Activated CD8-positive, alpha-beta T cell treated with anti-CD3 and anti-CD28 coated beads for 36 hours (primary cell): ENCODE results near the gene SPINK14. TPM values are rescaled to one million over a fixed set of nuclear protein-coding genes. Genes with fewer than 3 reads are reported as not detected.

Experiments used
- ATAC-seq: fragments of 200-7000 bp; cut with Tn5 transposase; one replicate; pipeline ENCODE4 v1.10.0; 2021; ENCODE audit warnings: mild to moderate bottlenecking, moderate library complexity
- CTCF ChIA-PET: fragments of 350-600 bp; sonication (Branson Sonifier 250); formaldehyde crosslinking; loops from one replicate; lab custom pipeline; 2021; ENCODE audit warnings: antibody characterized with exemption; lab: Charles Lee
- POLR2A ChIA-PET: fragments of 350-600 bp; sonication (Branson Sonifier 250); formaldehyde crosslinking; loops from one replicate; lab custom pipeline; 2021; ENCODE audit warnings: antibody characterized with exemption; lab: Charles Lee
- DNase-seq: peaks from one replicate; pipeline ENCODE4 v3.0.0-alpha.2; 2020
- H3K27ac Mint-ChIP-seq: one replicate; pipeline ENCODE4 v1.8.0; 2021; ENCODE audit warnings: mild to moderate bottlenecking, mixed read lengths
- H3K27me3 Mint-ChIP-seq: one replicate; pipeline ENCODE4 v1.8.0; 2021; ENCODE audit warnings: mixed read lengths
- H3K36me3 Mint-ChIP-seq: one replicate; pipeline ENCODE4 v1.8.0; 2021; ENCODE audit warnings: low read depth, mixed read lengths
- H3K4me1 Mint-ChIP-seq: one replicate; pipeline ENCODE4 v1.8.0; 2021; ENCODE audit warnings: low read depth, mixed read lengths
- H3K4me3 Mint-ChIP-seq: one replicate; pipeline ENCODE4 v1.8.0; 2021; ENCODE audit warnings: mild to moderate bottlenecking, moderate library complexity, mixed read lengths
- H3K9me3 Mint-ChIP-seq: one replicate; pipeline ENCODE4 v1.8.0; 2021; ENCODE audit warnings: mixed read lengths
- intact Hi-C: fragments of 100-400 bp; cut with micrococcal nuclease; formaldehyde crosslinking; loops from one replicate; pipeline ENCODE4 v1.10.0; 2022
- total RNA-seq, 2 experiments: library from RNA; stranded (reverse); gene quantifications; one replicate each; pipeline ENCODE4 v1.2.3, GENCODE V29; 2021
- TF ChIP-seq, protein P1 (sequence below): fragments of 200-600 bp; IDR thresholded peaks from one replicate; pipeline ENCODE4 v1.8.0; 2022; ENCODE audit warnings: antibody characterized with exemption, mild to moderate bottlenecking

Gene SPINK14
- total RNA-seq, 2 experiments from 2014 or later, result not detected

DNA sequence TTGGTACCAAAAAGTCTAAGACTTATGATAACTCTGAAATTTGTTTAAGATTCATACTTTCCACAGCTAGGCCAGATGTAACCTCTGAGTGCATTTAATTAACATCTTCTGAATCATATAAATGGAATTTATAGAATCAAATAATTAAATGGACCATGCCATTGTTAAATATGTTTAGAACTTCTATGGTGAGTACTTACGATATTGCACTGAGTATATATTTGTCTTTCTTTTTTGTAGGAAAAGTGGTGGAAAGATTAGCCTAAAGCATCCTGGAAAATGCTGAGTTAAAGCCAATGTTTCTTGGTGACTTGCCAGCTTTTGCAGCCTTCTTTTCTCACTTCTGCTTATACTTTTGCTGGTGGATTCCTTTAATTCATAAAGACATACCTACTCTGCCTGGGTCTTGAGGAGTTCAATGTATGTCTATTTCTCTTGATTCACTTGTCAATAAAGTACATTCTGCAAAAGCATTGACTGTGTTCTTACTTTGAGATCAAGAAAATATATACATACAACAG lies 46.4 kb downstream of the SPINK14 start:
- no peaks in the 10 kb centered on the region for H3K4me1 Mint-ChIP-seq
- ATAC-seq (no peak), DNase-seq (no peak)
- H3K36me3 Mint-ChIP-seq, result no peaks in the 10 kb centered on the region
- peaks cover 7% of the 10 kb centered on the region for H3K27me3 Mint-ChIP-seq
- intact Hi-C loops, result no loop called here
- ChIA-PET CTCF (no interaction called here), POLR2A (no interaction called here)
- H3K9me3 Mint-ChIP-seq, result no peaks in the 10 kb centered on the region
- no peak overlapping the region for H3K27ac Mint-ChIP-seq
- H3K4me3 Mint-ChIP-seq, result no peak overlapping the region
- TF ChIP-seq, protein P1, sequence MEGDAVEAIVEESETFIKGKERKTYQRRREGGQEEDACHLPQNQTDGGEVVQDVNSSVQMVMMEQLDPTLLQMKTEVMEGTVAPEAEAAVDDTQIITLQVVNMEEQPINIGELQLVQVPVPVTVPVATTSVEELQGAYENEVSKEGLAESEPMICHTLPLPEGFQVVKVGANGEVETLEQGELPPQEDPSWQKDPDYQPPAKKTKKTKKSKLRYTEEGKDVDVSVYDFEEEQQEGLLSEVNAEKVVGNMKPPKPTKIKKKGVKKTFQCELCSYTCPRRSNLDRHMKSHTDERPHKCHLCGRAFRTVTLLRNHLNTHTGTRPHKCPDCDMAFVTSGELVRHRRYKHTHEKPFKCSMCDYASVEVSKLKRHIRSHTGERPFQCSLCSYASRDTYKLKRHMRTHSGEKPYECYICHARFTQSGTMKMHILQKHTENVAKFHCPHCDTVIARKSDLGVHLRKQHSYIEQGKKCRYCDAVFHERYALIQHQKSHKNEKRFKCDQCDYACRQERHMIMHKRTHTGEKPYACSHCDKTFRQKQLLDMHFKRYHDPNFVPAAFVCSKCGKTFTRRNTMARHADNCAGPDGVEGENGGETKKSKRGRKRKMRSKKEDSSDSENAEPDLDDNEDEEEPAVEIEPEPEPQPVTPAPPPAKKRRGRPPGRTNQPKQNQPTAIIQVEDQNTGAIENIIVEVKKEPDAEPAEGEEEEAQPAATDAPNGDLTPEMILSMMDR, result no peak

GRCh38 chr5:148221508-148221907 lies 53.2 kb downstream of the SPINK14 start:
- ChIA-PET CTCF (no interaction called here), POLR2A (no interaction called here)
- Mint-ChIP-seq H3K9me3 (no peaks in the 10 kb centered on the region), H3K27me3 (peaks cover 10% of the 10 kb centered on the region), H3K36me3 (no peaks in the 10 kb centered on the region), H3K27ac (no peak overlapping the region), H3K4me1 (no peaks in the 10 kb centered on the region), H3K4me3 (no peak overlapping the region)
- intact Hi-C loops, result no loop called here
- ATAC-seq (no peak), DNase-seq (no peak)
- TF ChIP-seq, protein P1, result no peak

DNA sequence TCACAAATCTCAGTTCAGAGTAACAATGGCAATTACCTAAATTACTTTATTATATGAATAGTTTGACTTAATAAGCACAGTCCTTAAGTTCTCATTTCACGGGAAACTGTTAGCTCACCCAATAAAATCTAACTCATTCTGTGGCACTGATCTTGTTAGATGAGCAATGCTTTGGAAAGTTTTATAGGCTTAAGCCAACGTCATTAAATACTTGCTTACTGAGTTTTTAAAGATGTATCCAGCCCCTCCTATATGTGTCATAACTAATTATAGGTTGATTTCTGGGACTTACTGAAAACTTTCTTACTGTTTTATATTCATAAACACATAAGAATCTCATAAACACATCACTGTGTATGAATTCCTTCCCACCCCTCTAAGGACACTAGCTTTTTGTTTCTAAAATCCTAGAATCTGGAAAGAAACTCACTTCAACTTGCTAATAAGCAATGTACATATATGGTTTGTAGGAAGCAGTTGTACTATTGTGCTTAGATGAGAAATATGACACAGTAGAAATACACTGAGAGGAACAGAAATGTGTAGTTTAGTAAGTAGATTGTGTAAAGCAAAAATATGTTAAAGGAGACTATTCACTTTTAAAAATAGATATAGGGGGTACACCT lies 55.9 kb downstream of the SPINK14 start:
- POLR2A ChIA-PET, result no interaction called here

More for the DNA sequence above, 55.9 kb downstream of the SPINK14 start:
- Mint-ChIP-seq H3K4me1 (no peaks in the 10 kb centered on the region), H3K9me3 (no peaks in the 10 kb centered on the region), H3K4me3 (no peak overlapping the region), H3K27ac (no peak overlapping the region), H3K36me3 (no peaks in the 10 kb centered on the region), H3K27me3 (peaks cover 8% of the 10 kb centered on the region)
- intact Hi-C loops, result no loop called here
- CTCF ChIA-PET, result no interaction called here
- ATAC-seq (no peak), DNase-seq (no peak)
- TF ChIP-seq, protein P1, result no peak

Other genes with a start within 250 kb of the SPINK14 start
- gene SPINK5, start 104.6 kb upstream of the SPINK14 start, total RNA-seq, result not detected
- gene SPINK6, start 34.5 kb downstream of the SPINK14 start, total RNA-seq, result not detected
- not detected for gene MARCOL, start 70.0 kb downstream of the SPINK14 start, total RNA-seq
- gene SPINK13, start 100.2 kb downstream of the SPINK14 start, total RNA-seq, result not detected
- gene SPINK7, start 143.9 kb downstream of the SPINK14 start, total RNA-seq, result not detected
- not detected for gene SPINK9, start 167.0 kb downstream of the SPINK14 start, total RNA-seq
- 10 to 100 TPM; 38.0 to 39.6 TPM for gene FBXO38, start 215.4 kb downstream of the SPINK14 start, total RNA-seq